NCI-H2196 treated with DMSO at 0.1 percent for 48 hours (cell line): ENCODE results near the gene EIF5B.
"Not testable (repeated sequence)": the region's sequence is repeated elsewhere in the genome, so short reads cannot be mapped to it uniquely, and the experiment has no call there.

ENCODE experiments used
- DNase-seq: peaks from one replicate; lab custom pipeline; 2025; ENCODE audit not compliant: unreplicated experiment; lab: John Stamatoyannopoulos, UW

The EIF5B gene

GRCh38 chr2:99368854-99369253 lies 31.7 kb downstream of the EIF5B start:
- DNase-seq = not testable (repeated sequence)

- DNase-seq = no peak
Measured at GRCh38 chr2:99373144-99373543, 36.0 kb downstream of the EIF5B start.

- no peak for DNase-seq
Measured at GRCh38 chr2:99374747-99375146, 37.6 kb downstream of the EIF5B start.

- no peak for DNase-seq
Measured at GRCh38 chr2:99376254-99376864, 39.2 kb downstream of the EIF5B start.

GRCh38 chr2:99377879-99378278 lies 40.7 kb downstream of the EIF5B start:
- no peak for DNase-seq

- no peak for DNase-seq
Measured at GRCh38 chr2:99380376-99381010, 43.3 kb downstream of the EIF5B start.

- no peak for DNase-seq
Measured at GRCh38 chr2:99382143-99382542, 45.0 kb downstream of the EIF5B start.

- no peak for DNase-seq
Measured at GRCh38 chr2:99386011-99386410, 48.8 kb downstream of the EIF5B start.

GRCh38 chr2:99388892-99389291 lies 51.7 kb downstream of the EIF5B start:
- no peak for DNase-seq

- no peak for DNase-seq
Measured at GRCh38 chr2:99389371-99389770, 52.2 kb downstream of the EIF5B start.

- no peak for DNase-seq
Measured at GRCh38 chr2:99389946-99390345, 52.8 kb downstream of the EIF5B start.

- DNase-seq = no peak
Measured at GRCh38 chr2:99395589-99396130, 58.5 kb downstream of the EIF5B start.

GRCh38 chr2:99397266-99397920 lies 60.2 kb downstream of the EIF5B start:
- no peak for DNase-seq

- no peak for DNase-seq
Measured at GRCh38 chr2:99398303-99398702, 61.1 kb downstream of the EIF5B start.

GRCh38 chr2:99399063-99399462 lies 61.9 kb downstream of the EIF5B start:
- no peak for DNase-seq

- no peak for DNase-seq
Measured at GRCh38 chr2:99399795-99400194, 62.6 kb downstream of the EIF5B start.

GRCh38 chr2:99401841-99402240 lies 64.7 kb downstream of the EIF5B start:
- no peak for DNase-seq

- no peak for DNase-seq
Measured at GRCh38 chr2:99403084-99403483, 65.9 kb downstream of the EIF5B start.

- no peak for DNase-seq
Measured at GRCh38 chr2:99403524-99403923, 66.3 kb downstream of the EIF5B start.

GRCh38 chr2:99404039-99404796 lies 67.0 kb downstream of the EIF5B start:
- DNase-seq = no peak
